MCF 10A (cell line): ENCODE measurements around the gene BIVM. TPM values are rescaled to one million over a fixed set of nuclear protein-coding genes. Genes with fewer than 3 reads are reported as not detected.
A peak's percentile ranks its signal among the peaks of the same experiment; 100 is the strongest.

Experiments used
- BruUV-seq: library from RNA; stranded (reverse); fragments of 400-500 nt; replicated peaks from 2 replicates; lab custom pipeline; 2021; lab: Mats Ljungman, UMichigan
- CTCF ChIA-PET: fragments of 300-600 bp; sonication (Branson Sonifier 250); formaldehyde crosslinking; extraction: SDS; loops from one replicate; lab custom pipeline; 2021; ENCODE audit warnings: antibody characterized with exemption, inconsistent platforms; lab: Yijun Ruan, JAX
- POLR2A ChIA-PET: fragments of 300-600, 350-650 bp; sonication (Branson Sonifier 250); formaldehyde crosslinking; extraction: SDS; loops from one replicate; lab custom pipeline; 2020; ENCODE audit warnings: antibody characterized with exemption, inconsistent platforms; lab: Yijun Ruan, JAX
- DNase-seq: peaks from one replicate; pipeline ENCODE4 v3.0.0-alpha.2; 2018; ENCODE audit not compliant: unreplicated experiment
- H3K27ac Mint-ChIP-seq: one replicate; pipeline ENCODE4 v1.8.0; 2022; ENCODE audit warnings: mild to moderate bottlenecking, low read depth, mixed read lengths; ENCODE audit not compliant: unreplicated experiment
- H3K27me3 Mint-ChIP-seq: one replicate; pipeline ENCODE4 v1.8.0; 2022; ENCODE audit warnings: mixed read lengths; ENCODE audit not compliant: insufficient read depth, unreplicated experiment
- H3K36me3 Mint-ChIP-seq: one replicate; pipeline ENCODE4 v1.8.0; 2022; ENCODE audit warnings: mild to moderate bottlenecking, moderate library complexity, mixed read lengths; ENCODE audit not compliant: insufficient read depth, unreplicated experiment
- H3K4me1 Mint-ChIP-seq: one replicate; pipeline ENCODE4 v1.8.0; 2022; ENCODE audit warnings: mixed read lengths; ENCODE audit not compliant: insufficient read depth, unreplicated experiment
- H3K4me3 Mint-ChIP-seq: one replicate; pipeline ENCODE4 v1.8.0; 2022; ENCODE audit warnings: mild to moderate bottlenecking, moderate library complexity, mixed read lengths; ENCODE audit not compliant: unreplicated experiment
- H3K9me3 Mint-ChIP-seq: one replicate; pipeline ENCODE4 v1.8.0; 2022; ENCODE audit warnings: mixed read lengths; ENCODE audit not compliant: unreplicated experiment
- intact Hi-C: fragments of 100-400 bp; cut with micrococcal nuclease; formaldehyde crosslinking; loops from 2 replicates; pipeline ENCODE4 v1.14.1; 2022
- total RNA-seq: library from RNA; stranded (reverse); gene quantifications from 2 replicates; pipeline ENCODE4 v1.2.3, GENCODE V29; 2022
- TF ChIP-seq, protein P1 (sequence below): fragments of 200-600 bp; IDR thresholded peaks from one replicate; pipeline ENCODE4 v1.8.0; 2022; ENCODE audit warnings: antibody characterized with exemption, mild to moderate bottlenecking; ENCODE audit not compliant: unreplicated experiment

The BIVM gene
- total RNA-seq, 1 experiment from 2014 or later, result 36.6 TPM

DNA sequence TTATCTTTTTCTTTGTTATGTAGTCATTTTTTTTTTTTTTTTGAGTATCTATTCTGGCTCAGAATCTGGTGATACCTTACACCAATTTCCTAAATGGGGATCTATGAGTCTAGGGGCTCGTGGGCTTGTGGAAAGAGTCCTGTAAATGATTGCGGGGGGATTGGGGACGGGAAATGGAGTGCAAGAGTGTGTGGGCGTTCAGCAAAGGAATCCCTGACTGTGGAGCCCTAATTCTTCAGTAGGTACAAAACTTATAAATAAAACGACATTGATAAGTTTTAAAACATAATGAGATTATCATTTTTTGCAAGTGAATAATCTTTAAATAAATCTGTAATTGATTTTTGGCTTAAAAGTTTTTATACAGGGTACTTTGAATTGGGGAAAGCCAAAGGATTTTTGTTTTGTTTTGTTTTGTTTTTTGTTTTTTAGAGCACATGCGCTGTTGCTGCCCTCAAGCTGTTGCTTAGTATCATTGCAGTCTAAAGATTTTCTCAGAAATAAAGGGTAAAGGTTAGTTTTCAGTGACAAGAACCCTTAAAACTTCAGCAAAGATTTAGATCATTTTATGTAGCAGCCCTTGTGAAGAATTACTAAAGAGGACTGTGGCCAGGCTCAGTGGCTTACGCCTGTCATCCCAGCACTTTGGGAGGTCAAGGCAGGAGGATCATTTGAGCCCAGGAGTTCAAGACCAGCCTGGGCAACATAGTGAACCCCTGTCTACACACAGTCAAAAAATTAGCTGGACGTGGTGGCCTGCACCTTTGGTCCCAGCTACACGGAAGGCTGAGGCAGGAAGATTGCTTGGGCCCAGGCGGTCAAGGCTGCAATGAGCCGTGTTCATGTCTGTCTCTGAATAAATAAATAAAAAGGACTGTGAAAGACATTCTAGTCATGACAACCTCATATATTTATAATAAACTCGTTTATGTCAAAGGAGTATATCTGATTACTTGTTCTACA, 48.6 kb downstream of the BIVM start:
- Mint-ChIP-seq H3K27ac (peak overlapping the region; percentile 90), H3K27me3 (no peaks in the 10 kb centered on the region), H3K9me3 (no peaks in the 10 kb centered on the region), H3K4me3 (peak overlapping the region; percentile 83), H3K36me3 (peaks cover 26% of the 10 kb centered on the region), H3K4me1 (peaks cover 22% of the 10 kb centered on the region)
- ChIA-PET POLR2A (interaction anchor here (0.7 to 6.9 kb wide), 12 partner anchors 9 to 650 kb away, joined by 3 to 156 read pairs (median 13); partner anchors contain the start of genes BIVM, POGLUT2, TEX30 and TPP2), CTCF (interaction anchor here (0.5 to 3.9 kb wide), 18 partner anchors 9 to 1221 kb away, joined by 3 to 25 read pairs (median 4); partner anchors contain the start of gene TPP2)
- peak; percentile 51 for DNase-seq
- no TSS peak for BruUV-seq
- TF ChIP-seq, protein P1, sequence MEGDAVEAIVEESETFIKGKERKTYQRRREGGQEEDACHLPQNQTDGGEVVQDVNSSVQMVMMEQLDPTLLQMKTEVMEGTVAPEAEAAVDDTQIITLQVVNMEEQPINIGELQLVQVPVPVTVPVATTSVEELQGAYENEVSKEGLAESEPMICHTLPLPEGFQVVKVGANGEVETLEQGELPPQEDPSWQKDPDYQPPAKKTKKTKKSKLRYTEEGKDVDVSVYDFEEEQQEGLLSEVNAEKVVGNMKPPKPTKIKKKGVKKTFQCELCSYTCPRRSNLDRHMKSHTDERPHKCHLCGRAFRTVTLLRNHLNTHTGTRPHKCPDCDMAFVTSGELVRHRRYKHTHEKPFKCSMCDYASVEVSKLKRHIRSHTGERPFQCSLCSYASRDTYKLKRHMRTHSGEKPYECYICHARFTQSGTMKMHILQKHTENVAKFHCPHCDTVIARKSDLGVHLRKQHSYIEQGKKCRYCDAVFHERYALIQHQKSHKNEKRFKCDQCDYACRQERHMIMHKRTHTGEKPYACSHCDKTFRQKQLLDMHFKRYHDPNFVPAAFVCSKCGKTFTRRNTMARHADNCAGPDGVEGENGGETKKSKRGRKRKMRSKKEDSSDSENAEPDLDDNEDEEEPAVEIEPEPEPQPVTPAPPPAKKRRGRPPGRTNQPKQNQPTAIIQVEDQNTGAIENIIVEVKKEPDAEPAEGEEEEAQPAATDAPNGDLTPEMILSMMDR, result peak; percentile 61
- intact Hi-C loops, result loop anchor here (1.0 to 2.0 kb wide), 5 partner anchors 47 to 267 kb away; partner anchors contain the start of gene TEX30

- no peak overlapping the region for H3K4me3 Mint-ChIP-seq
- TF ChIP-seq, protein P1, result no peak
- CTCF ChIA-PET, result interaction anchor here (0.6 to 3.9 kb wide), 7 partner anchors 16 to 365 kb away, joined by 3 to 25 read pairs (median 6); no protein-coding TSS in a partner anchor
- no TSS peak for BruUV-seq
- POLR2A ChIA-PET, result interaction anchor here (0.7 to 6.9 kb wide), 3 partner anchors 8 to 255 kb away, joined by 3 to 156 read pairs (median 5); partner anchors contain the start of gene TPP2
- no peak for DNase-seq
- H3K27me3 Mint-ChIP-seq, result no peaks in the 10 kb centered on the region
- peaks cover 40% of the 10 kb centered on the region for H3K36me3 Mint-ChIP-seq
- H3K4me1 Mint-ChIP-seq, result peaks cover 22% of the 10 kb centered on the region
- no peaks in the 10 kb centered on the region for H3K9me3 Mint-ChIP-seq
- H3K27ac Mint-ChIP-seq, result no peak overlapping the region
- intact Hi-C loops, result no loop called here
These were observed 50.0 kb downstream of the BIVM start for GRCh38 chr13:102848956-102849355.

DNA sequence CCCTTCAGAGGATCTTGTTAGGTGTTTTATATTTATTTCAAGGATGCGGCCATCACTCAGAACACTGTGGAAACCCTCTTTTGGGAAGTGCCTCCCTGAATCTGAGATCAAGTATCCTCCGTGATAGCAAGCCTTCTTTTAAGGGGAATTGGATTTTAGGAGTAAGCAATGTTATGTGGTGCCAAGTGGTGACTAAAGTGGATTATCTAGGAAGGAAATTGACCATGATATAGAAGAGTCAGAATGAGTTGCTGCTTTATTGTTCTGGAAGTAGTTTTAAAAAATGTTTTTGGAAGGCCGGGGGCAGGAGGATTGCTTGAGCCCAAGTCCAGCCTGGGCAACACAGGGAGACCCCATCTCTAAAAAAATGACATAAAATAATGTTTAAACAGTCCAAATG, 53.6 kb downstream of the BIVM start:
- CTCF ChIA-PET, result no interaction called here
- TF ChIP-seq, protein P1, result no peak
- no peak overlapping the region for H3K27ac Mint-ChIP-seq
- H3K36me3 Mint-ChIP-seq, result peaks cover 68% of the 10 kb centered on the region
- peaks cover 31% of the 10 kb centered on the region for H3K4me1 Mint-ChIP-seq
- POLR2A ChIA-PET, result no interaction called here
- BruUV-seq, result no TSS peak
- no peak for DNase-seq
- intact Hi-C loops, result no loop called here
- H3K27me3 Mint-ChIP-seq, result no peaks in the 10 kb centered on the region
- no peak overlapping the region for H3K4me3 Mint-ChIP-seq
- H3K9me3 Mint-ChIP-seq, result no peaks in the 10 kb centered on the region

DNA sequence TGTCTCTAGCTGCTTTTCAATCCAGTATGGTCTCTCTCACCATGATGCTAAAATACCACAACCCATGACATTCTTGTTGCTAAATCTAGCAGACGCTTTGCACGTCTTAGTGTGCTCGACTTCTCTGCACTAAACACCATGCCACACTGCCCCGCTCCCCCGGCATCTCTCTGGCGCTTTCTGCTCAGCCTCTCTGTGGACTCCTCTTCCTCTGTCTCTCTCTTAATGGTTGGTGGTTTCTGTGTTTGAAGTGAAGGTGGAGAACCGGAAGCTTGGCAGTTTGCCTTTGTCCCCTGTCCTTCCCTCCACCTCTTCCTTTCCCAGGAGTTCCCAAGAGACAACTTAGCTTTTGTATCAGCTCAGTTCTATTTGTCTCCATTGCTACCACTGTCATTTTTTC, 55.8 kb downstream of the BIVM start:
- Mint-ChIP-seq H3K4me1 (peaks cover 20% of the 10 kb centered on the region), H3K4me3 (no peak overlapping the region), H3K27ac (no peak overlapping the region), H3K9me3 (no peaks in the 10 kb centered on the region), H3K36me3 (peaks cover 83% of the 10 kb centered on the region), H3K27me3 (no peaks in the 10 kb centered on the region)
- BruUV-seq, result no TSS peak
- TF ChIP-seq, protein P1, result no peak
- CTCF ChIA-PET, result interaction anchor here (0.6 to 4.4 kb wide), 4 partner anchors 8 to 290 kb away, joined by 4 to 41 read pairs (median 4); no protein-coding TSS in a partner anchor
- intact Hi-C loops, result no loop called here
- no peak for DNase-seq
- POLR2A ChIA-PET, result interaction anchor here (0.6 to 2.7 kb wide), 2 partner anchors 8 to 10 kb away, joined by 3 to 20 read pairs; partner anchors contain the start of gene ERCC5
